ENCODE results near the gene PKP4.

The PKP4 gene

GRCh38 chr2:158726911-158727592, 270.3 kb downstream of the PKP4 start:
- DNase-seq (ENCODE audit: extremely low read depth, low read depth), result no peak
- no peak overlapping the region for H3K4me3 ChIP-seq (replicated peaks; ENCODE audit: low read depth, low read length)
- TF ChIP-seq CTCF (IDR thresholded peaks at IDR 0.05; ENCODE audit: low read depth, low read length, missing control alignments), result no peak

GRCh38 chr2:158728422-158728821, 271.7 kb downstream of the PKP4 start:
- no peak for DNase-seq (ENCODE audit: extremely low read depth, low read depth)
- TF ChIP-seq CTCF (IDR thresholded peaks at IDR 0.05; ENCODE audit: low read depth, low read length, missing control alignments), result no peak
- no peak overlapping the region for H3K4me3 ChIP-seq (replicated peaks; ENCODE audit: low read depth, low read length)

- TF ChIP-seq CTCF (IDR thresholded peaks at IDR 0.05; ENCODE audit: low read depth, low read length, missing control alignments), result no peak
- DNase-seq (ENCODE audit: extremely low read depth, low read depth), result no peak
- no peak overlapping the region for H3K4me3 ChIP-seq (replicated peaks; ENCODE audit: low read depth, low read length)
These were observed 272.7 kb downstream of the PKP4 start for GRCh38 chr2:158729451-158729850.

DNA sequence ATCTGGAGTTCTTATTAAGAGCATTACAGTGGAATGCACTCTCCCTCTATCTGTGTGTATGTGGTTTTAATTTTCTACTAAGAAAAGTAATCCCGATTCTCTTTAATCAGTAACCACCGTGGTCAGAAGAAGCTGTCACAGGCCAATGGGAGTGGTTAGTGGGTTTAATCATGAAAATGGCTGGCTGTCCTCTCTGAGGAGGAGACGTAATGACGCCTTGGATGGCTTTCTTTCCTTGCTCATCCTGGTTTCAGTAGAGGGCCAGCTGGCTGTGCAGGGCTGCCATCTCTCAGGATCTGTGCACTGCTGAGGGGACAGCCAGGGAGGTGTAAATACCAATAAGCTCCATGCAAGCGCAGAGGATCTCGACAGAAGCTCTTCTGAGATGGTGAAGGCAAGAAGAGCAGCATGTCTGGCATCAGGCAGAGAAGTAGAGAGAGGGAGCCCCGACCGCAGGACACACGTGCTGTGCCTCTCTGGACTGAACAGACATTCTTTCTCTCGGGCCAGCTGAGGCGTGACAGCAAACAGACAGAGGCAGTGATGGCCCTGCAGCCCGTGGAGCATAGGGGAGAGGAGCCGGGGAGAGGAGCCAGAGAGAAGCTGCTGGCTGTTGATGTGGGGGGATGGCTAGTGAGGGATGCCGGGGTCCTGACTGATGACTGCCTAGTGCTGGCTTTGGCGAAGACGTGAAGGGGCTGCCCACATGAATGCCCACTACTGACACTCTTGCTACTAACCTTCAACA, 273.3 kb downstream of the PKP4 start:
- TF ChIP-seq CTCF (IDR thresholded peaks at IDR 0.05; ENCODE audit: low read depth, low read length, missing control alignments), result no peak
- no peak for DNase-seq (ENCODE audit: extremely low read depth, low read depth)
- H3K4me3 ChIP-seq (replicated peaks; ENCODE audit: low read depth, low read length), result no peak overlapping the region

DNA sequence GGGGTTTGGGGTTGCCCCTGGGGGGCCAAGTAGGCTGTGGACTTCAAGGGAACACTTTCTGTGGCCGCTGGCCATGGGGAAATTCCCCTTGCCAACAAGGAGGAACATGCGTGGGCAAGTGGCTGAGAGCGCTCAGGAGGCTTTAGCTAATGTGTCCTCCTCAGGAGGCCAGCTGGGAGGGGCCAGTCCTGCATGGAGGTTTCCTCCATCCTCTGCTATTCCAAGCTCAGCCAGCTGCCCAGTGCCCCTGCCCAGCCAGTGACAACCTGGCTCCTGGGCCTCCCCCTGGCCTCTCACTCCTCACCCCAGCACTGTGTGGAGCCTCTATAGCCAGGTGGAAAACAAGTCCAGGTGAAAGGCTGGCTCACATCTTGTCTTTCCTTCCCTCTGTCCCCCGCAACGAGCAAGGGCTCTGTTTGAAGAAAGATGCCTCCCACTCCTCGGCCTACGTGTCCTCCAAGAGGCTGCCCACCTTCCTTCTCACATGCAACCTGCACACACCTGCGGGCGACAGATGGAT, 273.9 kb downstream of the PKP4 start:
- no peak for TF ChIP-seq CTCF (IDR thresholded peaks at IDR 0.05; ENCODE audit: low read depth, low read length, missing control alignments)
- no peak overlapping the region for H3K4me3 ChIP-seq (replicated peaks; ENCODE audit: low read depth, low read length)
- DNase-seq (ENCODE audit: extremely low read depth, low read depth), result no peak

- no peak for DNase-seq (ENCODE audit: extremely low read depth, low read depth)
- H3K4me3 ChIP-seq (replicated peaks; ENCODE audit: low read depth, low read length), result no peak overlapping the region
- TF ChIP-seq CTCF (IDR thresholded peaks at IDR 0.05; ENCODE audit: low read depth, low read length, missing control alignments), result no peak
These were observed 274.6 kb downstream of the PKP4 start for GRCh38 chr2:158731386-158731785.
